Calu3 (cell line): ENCODE results near the gene APOE. TPM values are rescaled to one million over a fixed set of nuclear protein-coding genes. Genes with fewer than 3 reads are reported as not detected.

Experiments
- BruUV-seq: library from RNA; stranded (reverse); fragments of 400-500 nt; replicated peaks from 2 replicates; lab custom pipeline; 2021; lab: Mats Ljungman, UMichigan
- CTCF ChIA-PET: fragments of 300-600 bp; sonication (Branson Sonifier 250); formaldehyde crosslinking; loops from one replicate; lab custom pipeline; 2022; ENCODE audit warnings: antibody characterized with exemption; lab: Charles Lee
- DNase-seq: peaks from one replicate; pipeline ENCODE4 v3.0.0; 2022
- H3K27ac Mint-ChIP-seq: one replicate; pipeline ENCODE4 v1.8.0; 2022; ENCODE audit warnings: mixed read lengths; ENCODE audit not compliant: unreplicated experiment
- H3K27me3 Mint-ChIP-seq: one replicate; pipeline ENCODE4 v1.8.0; 2022; ENCODE audit warnings: mixed read lengths; ENCODE audit not compliant: unreplicated experiment
- H3K36me3 Mint-ChIP-seq: one replicate; pipeline ENCODE4 v1.8.0; 2022; ENCODE audit warnings: mild to moderate bottlenecking, moderate library complexity, mixed read lengths; ENCODE audit not compliant: insufficient read depth, unreplicated experiment
- H3K4me1 Mint-ChIP-seq: one replicate; pipeline ENCODE4 v1.8.0; 2022; ENCODE audit warnings: mild to moderate bottlenecking, low read depth, mixed read lengths; ENCODE audit not compliant: unreplicated experiment
- H3K4me3 Mint-ChIP-seq: one replicate; pipeline ENCODE4 v1.8.0; 2022; ENCODE audit warnings: mild to moderate bottlenecking, low read depth, moderate library complexity, mixed read lengths; ENCODE audit not compliant: unreplicated experiment
- H3K9me3 Mint-ChIP-seq: one replicate; pipeline ENCODE4 v1.8.0; 2022; ENCODE audit warnings: low read depth, mixed read lengths; ENCODE audit not compliant: unreplicated experiment
- intact Hi-C: fragments of 100-400 bp; cut with micrococcal nuclease; formaldehyde crosslinking; loops from one replicate; pipeline ENCODE4 v1.10.0; 2022; ENCODE audit not compliant: unreplicated experiment
- total RNA-seq: library from RNA; stranded (reverse); gene quantifications from 2 replicates; pipeline ENCODE4 v1.2.3, GENCODE V29; 2022
- TF ChIP-seq, protein P1 (sequence below): fragments of 200-600 bp; IDR thresholded peaks from one replicate; pipeline ENCODE4 v1.8.0; 2022; ENCODE audit warnings: antibody characterized with exemption; ENCODE audit not compliant: unreplicated experiment

Gene APOE
- total RNA-seq, 1 experiment from 2014 or later, result 1.1 TPM

DNA sequence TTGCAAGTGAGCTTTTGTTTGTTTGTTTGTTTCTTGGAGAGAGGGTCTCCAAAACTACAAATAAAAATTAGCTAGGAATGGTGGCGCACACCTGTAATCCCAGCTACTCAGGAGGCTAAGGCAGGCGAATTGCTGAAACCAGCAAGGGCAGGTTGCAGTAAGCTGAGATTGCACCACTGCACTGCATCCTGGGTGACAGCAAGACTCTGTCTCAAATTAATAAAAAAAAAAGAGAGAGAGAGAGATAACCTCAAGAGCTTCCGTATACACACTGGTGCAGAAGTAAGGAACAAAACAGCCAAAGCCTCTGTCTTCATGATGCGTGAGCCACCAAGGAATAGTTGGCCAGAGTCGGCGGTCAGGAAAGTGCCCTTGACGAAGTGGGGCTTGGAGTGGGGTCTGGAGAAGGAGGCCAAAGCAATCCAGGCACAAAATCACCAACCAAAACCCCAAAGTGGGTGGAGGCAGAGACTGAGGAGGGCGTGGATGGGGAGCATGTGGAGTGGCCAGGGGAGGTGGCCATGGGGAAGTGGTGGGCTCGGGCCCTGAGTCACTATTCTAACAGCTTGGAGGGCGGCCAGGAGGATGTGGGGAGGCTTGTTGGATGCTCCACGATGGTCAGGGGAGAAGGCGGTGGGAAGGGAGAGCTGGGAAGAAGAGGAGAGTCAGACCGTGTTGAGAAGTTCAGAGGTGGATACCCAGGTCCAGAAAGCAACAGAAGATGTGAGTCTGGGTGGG, 35.7 kb upstream of the APOE start:
- CTCF ChIA-PET, result interaction anchor here (0.7 kb wide), 1 partner anchor 329 kb away, joined by 3 read pairs; no protein-coding TSS in a partner anchor
- peak overlapping the region; percentile 11 for H3K27ac Mint-ChIP-seq
- no peak for DNase-seq
- peaks cover 69% of the 10 kb centered on the region for H3K36me3 Mint-ChIP-seq
- H3K4me1 Mint-ChIP-seq, result no peaks in the 10 kb centered on the region
- no TSS peak for BruUV-seq
- H3K4me3 Mint-ChIP-seq, result no peak overlapping the region
- H3K9me3 Mint-ChIP-seq, result no peaks in the 10 kb centered on the region
- intact Hi-C loops, result no loop called here
- H3K27me3 Mint-ChIP-seq, result no peaks in the 10 kb centered on the region
- TF ChIP-seq, protein P1, sequence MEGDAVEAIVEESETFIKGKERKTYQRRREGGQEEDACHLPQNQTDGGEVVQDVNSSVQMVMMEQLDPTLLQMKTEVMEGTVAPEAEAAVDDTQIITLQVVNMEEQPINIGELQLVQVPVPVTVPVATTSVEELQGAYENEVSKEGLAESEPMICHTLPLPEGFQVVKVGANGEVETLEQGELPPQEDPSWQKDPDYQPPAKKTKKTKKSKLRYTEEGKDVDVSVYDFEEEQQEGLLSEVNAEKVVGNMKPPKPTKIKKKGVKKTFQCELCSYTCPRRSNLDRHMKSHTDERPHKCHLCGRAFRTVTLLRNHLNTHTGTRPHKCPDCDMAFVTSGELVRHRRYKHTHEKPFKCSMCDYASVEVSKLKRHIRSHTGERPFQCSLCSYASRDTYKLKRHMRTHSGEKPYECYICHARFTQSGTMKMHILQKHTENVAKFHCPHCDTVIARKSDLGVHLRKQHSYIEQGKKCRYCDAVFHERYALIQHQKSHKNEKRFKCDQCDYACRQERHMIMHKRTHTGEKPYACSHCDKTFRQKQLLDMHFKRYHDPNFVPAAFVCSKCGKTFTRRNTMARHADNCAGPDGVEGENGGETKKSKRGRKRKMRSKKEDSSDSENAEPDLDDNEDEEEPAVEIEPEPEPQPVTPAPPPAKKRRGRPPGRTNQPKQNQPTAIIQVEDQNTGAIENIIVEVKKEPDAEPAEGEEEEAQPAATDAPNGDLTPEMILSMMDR, result no peak

GRCh38 chr19:44871809-44872208, 33.8 kb upstream of the APOE start:
- intact Hi-C loops, result no loop called here
- TF ChIP-seq, protein P1, result no peak
- BruUV-seq, result no TSS peak
- no peak for DNase-seq
- Mint-ChIP-seq H3K27ac (no peak overlapping the region), H3K4me3 (no peak overlapping the region), H3K36me3 (peaks cover 78% of the 10 kb centered on the region), H3K4me1 (peaks cover 15% of the 10 kb centered on the region), H3K27me3 (no peaks in the 10 kb centered on the region), H3K9me3 (no peaks in the 10 kb centered on the region)
- CTCF ChIA-PET, result no interaction called here

- TF ChIP-seq, protein P1, result no peak
- H3K36me3 Mint-ChIP-seq, result peaks cover 80% of the 10 kb centered on the region
- no TSS peak for BruUV-seq
- H3K9me3 Mint-ChIP-seq, result no peaks in the 10 kb centered on the region
- H3K27ac Mint-ChIP-seq, result no peak overlapping the region
- H3K4me1 Mint-ChIP-seq, result peaks cover 15% of the 10 kb centered on the region
- no peak for DNase-seq
- H3K27me3 Mint-ChIP-seq, result no peaks in the 10 kb centered on the region
- CTCF ChIA-PET, result interaction anchor here (0.6 kb wide), 1 partner anchor 27 kb away, joined by 3 read pairs; no protein-coding TSS in a partner anchor
- intact Hi-C loops, result no loop called here
- no peak overlapping the region for H3K4me3 Mint-ChIP-seq
These were observed 32.9 kb upstream of the APOE start for GRCh38 chr19:44872661-44873060.

DNA sequence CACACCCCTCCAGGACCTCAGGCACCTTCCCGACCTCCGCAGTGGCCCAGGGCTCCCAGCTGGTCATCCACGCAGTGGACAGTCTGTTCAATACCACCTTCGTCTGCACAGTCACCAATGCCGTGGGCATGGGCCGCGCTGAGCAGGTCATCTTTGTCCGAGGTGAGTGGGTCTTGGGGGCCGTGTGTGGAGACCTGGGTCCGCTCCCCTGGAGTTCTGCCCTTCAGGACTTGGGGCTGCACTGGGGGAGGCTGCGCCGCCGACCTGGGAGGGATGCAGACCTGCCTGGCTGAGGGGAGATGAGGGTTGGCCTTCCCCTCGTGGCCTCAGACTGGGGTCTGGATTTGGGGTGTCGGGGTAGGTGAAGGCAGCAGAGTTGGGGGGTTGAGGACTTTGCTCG, 31.3 kb upstream of the APOE start:
- Mint-ChIP-seq H3K4me1 (peaks cover 22% of the 10 kb centered on the region), H3K4me3 (no peak overlapping the region), H3K27ac (no peak overlapping the region), H3K36me3 (peaks cover 76% of the 10 kb centered on the region), H3K9me3 (no peaks in the 10 kb centered on the region), H3K27me3 (no peaks in the 10 kb centered on the region)
- no TSS peak for BruUV-seq
- CTCF ChIA-PET, result no interaction called here
- intact Hi-C loops, result no loop called here
- DNase-seq, result no peak
- TF ChIP-seq, protein P1, result no peak
